Stimulated activated naive CD4-positive, alpha-beta T cell (primary cell): ENCODE data around the gene LONP2.
"Not testable (repeated sequence)": the region's sequence is repeated elsewhere in the genome, so short reads cannot be mapped to it uniquely, and the experiment has no call there.

Source experiments
- DNase-seq, 6 experiments: peaks; one replicate each; lab custom pipeline; 2025; lab: John Stamatoyannopoulos, UW

Gene LONP2

DNA sequence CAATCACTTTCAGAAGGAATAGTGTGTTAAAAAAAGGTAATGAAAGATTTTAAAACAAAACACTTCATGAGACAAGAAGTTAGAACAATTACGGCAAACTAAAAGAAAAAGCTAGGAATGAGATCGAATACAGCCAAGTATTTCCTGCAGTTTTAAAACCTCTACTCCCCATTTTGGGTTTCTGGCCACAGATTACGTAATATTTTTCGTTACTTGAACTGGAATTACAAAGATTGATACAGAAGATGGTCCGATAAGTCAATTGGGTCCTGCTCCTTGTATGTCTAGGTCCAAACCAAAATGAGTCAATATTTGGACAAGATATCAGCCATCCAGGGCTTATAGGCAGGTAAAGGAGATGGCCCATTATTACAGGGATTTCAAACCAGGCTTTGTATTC lies 88.9 kb downstream of the LONP2 start:
- no peak for DNase-seq

DNA sequence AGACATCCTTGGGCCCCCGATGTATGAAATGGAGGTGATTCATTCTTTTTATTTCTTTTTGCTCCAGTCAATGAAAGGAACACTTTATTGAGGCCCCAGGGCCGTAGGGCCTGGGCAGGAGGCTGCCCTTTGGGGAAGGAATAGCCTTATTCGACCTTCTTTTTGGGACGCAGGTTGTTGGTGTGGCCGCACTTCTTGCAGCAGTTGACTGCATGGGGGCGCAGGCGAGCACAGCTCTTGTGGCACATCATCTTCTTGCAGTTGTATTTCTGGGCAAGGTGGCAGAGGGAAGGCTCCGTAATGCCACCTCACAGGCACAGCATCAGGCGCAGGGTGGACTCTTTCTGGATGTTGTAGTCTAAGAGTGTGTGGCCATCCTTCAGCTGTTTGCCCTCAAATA lies 90.2 kb downstream of the LONP2 start:
- DNase-seq: no peak

DNA sequence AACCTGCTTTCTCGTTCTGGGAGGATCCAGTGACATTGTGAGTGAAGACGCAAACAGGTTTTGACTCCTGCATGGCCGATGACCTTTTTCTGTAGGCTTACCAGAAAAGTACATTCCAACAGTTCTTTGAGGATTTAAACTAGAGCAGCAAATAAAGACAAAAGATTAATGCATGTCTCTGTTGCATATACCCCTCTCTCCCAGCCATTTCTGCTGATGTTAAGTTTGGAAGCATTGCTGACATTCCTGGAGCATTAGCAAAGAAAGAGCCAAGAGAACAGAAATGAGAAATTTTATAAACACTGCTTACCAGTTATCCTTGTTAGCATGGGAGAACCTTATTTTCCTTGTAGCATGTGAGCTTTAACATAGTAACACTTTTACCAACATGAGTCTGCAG lies 91.9 kb downstream of the LONP2 start:
- no peak for DNase-seq

DNA sequence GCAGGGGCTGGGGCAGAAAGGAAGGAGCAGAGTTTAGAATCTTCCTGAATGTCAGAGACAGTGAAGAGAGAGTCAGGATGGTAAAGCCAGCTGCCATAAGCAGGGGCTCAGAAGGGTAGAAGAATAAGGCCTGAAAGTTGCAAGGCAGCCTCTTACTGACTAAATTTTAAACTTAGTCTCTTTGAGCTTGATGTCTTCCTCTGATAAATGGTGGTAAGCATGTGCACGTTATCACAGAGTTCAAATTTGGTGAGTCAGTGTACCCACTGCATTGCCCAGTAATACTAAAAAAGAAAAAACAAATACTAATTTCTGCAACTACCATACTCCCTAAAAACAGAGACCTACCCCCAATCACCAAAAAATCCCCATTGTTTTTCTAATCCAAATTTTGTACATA lies 96.0 kb downstream of the LONP2 start:
- DNase-seq: no peak

DNA sequence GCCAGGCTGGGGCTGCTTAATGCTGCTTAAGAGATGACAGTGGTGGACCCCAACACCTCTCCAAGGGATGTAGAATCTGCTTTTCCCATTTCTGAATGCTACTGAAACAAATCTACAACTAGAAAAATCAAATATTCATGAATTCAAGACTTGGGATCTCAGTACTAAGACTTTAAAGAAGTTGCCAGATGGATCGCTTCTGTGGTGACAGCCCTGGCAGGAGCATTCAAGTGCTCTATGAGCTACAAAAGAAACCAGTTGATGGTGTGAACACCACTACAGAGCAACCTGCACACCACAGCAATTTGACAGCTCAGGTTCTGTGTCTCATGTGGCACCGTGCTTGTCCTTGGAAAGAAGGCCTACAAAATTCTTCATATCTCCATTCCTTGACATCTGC lies 98.5 kb downstream of the LONP2 start:
- DNase-seq: no peak

DNA sequence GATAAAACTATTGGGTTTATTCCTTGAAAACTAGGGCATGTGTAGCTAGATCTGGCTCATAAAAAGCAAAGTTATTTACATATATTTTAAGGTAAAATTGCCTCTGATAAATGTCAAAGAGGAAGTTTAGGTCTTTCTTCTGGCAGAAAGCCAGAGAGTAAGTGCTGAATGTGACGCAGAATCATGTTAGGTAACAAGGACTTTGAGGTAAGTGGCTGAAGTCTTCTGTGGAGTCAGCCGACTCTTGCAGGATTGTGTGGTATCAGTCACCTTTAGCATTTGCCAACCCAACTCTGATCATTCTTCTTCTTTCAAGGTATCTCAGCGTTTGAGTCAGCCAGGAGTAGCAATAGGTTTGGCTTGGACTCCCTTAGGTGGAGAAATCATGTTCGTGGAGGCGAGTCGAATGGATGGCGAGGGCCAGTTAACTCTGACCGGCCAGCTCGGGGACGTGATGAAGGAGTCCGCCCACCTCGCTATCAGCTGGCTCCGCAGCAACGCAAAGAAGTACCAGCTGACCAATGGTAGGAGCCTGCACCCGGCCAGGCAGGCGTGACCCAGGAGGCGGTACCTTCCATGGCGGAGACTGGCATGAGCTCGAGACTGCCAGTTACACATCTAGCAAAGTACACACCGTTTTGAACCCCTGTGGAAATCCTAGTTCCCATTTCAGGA lies 103.2 kb downstream of the LONP2 start:
- peak in 3 of 6 experiments; percentile 29 to 60 (median 39) for DNase-seq

DNA sequence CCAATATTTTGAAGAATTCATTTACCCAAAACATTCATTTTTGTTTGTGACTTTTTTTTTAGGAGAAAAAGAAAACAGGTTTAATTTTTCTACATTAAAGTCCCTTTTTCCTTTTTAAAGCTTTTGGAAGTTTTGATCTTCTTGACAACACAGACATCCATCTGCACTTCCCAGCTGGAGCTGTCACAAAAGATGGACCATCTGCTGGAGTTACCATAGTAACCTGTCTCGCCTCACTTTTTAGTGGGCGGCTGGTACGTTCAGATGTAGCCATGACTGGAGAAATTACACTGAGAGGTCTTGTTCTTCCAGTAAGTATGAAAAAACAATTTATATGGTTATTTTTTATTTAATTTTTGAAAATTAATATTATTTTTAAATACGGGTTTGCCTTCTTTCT lies 103.9 kb downstream of the LONP2 start:
- no peak for DNase-seq

DNA sequence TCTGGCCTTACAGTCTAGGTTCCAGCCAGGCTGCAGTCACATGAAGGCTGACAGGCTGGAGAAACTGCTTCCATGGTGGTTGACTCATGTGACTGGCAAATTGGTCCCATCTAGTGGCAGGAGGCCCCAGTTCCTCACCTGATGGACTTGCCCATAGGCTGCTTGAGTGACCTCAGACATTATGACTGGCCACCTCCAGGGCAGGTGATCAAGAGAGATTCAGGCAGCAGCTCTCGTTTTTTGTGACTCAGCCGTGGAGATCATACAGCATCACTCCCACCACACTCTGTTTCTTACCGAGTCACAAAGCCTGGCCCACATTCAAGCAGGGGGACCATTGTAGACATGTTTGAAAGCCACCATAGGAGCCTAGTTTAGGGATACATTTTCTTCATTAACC lies 106.6 kb downstream of the LONP2 start:
- DNase-seq: no peak

DNA sequence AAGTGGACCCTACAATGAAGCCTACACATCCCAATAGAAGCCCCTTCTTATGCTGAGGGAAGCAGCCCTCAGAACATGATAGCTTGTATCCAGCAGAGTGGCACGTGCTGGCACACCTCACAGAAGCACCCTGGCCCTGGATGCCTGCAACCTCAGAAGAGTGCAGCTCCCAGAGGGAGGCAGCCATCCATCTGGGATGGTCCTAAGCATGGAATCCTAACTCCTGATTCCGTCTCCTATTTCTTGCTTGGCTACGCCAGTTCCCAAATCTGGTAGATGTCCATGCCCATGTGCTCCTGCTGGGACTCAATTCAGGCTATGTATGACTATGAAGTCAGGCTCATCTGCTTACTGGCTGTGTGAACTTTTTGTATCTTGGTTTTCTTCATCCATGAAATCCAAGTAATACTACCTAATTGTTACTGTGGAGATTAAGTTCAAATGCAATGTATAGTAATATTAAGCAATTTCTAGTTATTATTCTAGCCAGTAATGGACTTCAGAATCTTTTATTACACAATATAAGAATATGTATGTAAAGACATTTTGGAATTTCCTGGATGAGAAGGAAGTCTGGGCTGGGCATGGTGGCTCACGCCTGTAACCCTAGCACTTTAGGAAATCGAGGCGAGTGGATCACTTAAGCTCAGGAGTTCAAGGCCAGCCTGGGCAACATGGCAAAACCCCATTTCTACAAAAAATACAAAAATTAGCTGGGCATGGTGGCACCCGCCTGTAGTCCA lies 108.7 kb downstream of the LONP2 start:
- no peak for DNase-seq

DNA sequence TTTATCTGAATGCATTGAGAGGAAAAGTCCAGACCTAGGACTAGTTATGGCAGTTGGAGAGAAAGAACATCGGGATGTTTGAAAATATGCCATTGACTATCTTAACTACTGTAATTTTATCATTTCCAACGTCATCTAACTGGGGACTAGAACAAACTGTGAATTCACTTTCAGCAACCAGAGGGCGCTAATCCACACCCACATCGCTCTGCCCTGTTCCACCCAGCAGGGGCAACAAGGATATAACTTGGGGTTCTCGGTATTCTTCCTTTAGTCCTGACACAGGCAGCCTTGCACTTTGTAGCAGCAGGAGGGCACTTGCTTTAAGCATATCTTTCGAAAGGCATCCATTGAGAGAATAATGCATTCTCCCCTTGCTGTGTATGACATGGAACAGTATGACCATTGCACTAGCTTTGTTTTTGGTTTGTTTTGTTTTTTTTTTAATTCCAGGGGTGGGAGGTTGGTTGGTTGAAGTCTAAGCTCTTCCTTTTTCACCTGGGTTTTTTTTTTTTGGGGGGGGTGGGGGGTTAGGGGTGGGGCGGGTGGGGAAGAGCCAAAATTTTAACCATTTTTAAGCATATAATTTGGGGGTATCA lies 109.6 kb downstream of the LONP2 start:
- DNase-seq: peak; percentile 22 to 75 (median 64)

DNA sequence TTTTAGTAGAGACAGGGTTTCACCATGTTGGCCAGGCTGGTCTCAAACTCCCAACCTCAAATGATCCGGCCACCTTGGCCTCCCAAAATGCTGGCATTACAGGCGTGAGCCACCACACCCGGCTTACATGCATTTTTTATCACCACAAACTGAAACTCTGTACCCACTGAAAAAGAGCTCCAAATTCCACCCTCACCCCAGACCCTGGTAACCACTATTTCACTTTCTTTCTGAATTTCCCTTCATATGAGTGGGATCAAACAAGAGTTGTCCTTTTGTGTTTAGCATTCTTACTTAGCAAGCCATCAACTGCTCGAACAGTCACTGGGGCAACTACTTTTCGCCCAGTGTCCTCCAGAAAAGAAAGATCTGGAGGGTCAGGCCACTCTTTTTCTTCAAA lies 110.3 kb downstream of the LONP2 start:
- not testable (repeated sequence) for DNase-seq

DNA sequence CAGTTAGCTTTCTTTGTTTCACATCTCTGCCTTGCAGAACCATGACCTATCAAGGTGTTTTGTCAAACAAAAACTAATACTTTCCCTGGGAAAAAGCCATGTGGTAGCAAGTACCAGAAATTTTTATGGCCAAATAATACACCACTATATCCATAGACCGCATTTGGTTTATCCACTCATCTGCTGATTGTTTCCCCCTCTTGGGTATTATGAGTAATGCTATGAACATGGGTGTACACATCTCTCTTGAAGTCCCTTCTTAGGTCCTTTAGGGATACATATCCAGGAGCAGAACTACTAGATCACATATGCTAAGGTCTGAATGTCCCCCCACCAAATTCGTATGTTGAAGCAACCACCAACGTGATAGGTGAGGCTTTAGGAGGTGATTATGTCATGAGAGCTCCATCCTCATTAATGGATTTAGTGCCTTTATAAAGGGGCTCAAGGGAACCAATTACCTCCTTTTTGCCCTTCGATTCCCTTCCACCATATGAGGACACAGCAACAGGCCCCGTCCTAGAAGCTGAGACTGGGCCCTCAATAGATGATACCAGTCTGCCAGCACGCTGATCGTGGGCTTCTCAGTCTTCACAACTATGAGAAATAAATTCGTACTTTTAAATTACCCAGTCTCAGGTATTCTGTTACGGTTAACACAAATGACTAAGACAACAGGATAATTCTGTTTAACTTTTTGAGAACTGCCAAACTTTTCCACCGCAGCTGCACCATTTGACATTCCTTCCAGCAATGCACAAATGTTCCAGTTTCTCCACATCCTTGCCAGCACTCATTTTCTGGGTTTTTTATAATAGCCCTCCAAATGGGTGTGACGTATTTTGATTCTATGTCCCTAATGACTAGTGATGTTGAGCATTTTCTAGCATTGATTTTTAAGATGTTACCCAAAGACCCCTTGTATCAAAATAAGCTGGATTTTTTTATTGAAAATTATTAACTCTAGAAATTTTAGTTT lies 111.1 kb downstream of the LONP2 start:
- DNase-seq: no peak

DNA sequence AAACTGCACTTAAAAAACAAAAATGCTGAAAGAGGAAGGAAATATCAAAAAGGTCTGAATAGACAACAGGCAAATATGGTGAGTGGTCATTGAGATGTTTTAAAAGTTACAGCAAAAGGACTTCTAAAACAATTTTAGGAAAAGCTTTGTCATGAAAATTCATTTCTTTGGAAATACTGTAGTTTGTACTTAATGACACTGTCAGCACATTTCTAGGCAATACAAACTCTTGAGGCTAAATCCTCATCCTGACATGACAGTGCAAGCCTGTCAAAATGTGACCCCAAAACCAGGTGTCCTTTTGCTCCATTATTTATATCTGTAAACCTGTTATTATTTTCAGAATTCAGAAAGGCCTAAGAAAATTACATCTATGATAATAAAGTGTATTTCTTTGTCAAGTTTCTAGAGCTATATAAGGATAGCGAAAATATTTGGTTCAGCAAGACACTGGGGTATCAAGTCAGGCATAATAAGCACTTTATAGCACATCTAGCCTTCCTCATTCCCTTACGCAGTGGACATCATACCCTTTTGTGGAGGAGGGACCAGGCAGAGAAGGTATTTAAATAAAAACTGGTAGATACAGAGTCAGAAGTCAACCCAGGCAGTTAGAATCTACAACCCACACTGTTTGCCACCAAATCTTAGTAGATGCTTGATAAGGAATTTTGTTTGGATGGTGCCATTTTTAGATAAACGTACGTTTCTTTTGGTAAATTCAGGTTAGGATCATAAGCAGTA lies 112.7 kb downstream of the LONP2 start:
- no peak for DNase-seq

DNA sequence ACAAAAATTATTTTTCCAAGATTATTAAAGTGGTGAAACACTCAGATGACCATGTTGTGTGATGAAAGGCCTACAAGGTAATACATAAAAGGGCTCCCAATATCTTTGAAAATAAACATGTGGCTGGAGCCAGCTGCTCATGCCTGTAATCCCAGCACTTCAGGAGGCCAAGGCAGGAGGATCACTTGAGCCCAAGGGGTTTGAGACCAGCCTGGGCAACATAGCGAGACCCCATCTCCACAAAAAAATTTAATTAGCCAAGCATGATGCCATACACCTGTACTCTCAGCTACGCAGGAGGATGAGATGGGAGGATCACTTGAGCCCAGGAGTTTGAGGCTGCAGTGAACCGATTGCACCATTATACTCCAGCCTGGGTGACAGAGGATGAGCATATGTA lies 114.3 kb downstream of the LONP2 start:
- no peak for DNase-seq

DNA sequence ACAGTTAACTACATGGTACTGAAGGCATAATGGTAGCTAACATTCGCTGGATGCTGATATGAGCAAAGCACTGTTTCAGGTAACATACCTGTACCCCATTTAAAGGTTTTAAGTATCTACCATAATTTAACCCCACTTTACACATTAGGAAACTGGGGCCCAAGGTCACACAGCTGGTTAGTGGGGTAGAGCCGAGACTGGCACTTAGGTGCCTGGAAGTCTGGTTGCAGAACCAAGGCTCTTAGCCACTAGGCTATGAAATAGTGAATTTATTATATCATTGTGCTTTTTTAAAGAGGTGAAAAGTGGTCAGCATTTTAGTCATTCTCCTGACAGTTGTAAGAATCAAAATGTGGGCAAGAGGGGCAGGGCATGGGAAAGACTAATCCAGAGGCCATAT lies 115.9 kb downstream of the LONP2 start:
- DNase-seq: no peak

DNA sequence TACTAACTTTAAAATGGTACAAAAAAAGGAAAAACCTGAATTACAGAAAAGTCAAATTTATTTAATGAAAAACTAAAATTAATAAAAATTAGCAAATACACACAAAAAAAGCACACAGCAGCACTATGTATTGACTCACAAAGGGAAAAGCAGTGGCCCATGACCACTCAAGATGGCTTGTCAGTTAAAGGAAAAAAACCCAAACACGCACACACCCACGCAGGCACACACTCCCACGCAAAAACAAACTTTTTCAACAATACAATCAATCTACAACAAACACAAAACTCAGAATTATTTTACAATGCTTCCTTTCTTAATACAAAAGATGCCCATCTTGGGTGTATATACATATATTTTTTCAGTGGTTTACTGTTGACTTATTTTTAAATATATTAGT lies 116.9 kb downstream of the LONP2 start:
- no peak for DNase-seq

DNA sequence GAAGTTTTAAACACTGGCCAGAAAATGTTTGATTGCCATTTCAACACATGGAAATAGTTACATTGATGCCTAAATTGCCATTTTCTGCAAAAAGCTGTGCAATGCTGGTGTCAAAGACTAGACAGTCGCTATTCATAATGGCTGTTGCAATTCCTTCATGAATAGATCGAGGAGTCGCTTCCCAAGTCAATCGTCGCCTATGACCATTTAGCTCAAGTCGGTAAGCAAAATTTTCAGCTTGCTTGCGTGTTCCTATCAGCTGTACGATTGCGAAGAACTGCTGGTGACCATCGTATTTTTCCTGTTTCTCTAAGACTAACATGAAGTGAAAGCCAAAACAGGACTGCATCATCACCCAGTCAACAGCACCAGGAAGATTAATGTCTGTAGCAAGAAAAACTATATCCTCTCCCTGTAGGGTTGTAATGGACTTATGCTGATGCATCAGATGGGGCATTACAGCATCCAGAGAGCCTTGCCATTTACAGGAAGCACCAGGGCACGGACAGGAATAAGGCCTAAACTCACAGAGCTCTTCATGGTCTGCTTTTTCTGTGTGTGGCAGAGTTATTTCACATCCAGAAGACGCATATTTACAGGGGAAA lies 117.5 kb downstream of the LONP2 start:
- DNase-seq: no peak

DNA sequence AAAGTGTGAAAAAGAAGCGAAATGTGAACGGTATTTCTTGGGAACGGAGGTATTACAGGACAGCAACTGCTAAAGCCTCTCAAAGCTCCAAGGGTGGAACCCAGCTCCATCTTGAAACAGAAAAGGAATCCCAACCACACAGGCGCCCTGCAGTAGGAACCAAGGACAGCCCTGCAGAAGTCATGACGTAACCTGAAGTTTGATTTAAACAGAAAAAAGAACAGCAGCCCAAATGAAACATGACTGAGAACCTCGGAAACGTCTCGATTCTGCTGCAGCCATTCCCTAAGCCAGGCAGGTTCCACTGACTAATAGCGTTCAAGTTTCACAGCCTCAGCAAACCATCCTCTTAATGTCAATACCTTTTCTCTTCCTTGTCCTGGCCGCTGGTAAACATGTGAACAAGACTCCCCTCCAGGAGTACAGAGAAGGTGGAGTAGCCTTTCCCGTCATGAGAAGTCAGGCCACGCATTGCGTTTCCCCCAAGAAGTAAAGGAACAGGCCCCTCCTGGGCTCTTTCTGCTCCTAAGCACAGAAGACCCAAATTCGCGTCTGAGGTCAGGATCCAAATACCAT lies 121.0 kb downstream of the LONP2 start:
- DNase-seq: no peak

DNA sequence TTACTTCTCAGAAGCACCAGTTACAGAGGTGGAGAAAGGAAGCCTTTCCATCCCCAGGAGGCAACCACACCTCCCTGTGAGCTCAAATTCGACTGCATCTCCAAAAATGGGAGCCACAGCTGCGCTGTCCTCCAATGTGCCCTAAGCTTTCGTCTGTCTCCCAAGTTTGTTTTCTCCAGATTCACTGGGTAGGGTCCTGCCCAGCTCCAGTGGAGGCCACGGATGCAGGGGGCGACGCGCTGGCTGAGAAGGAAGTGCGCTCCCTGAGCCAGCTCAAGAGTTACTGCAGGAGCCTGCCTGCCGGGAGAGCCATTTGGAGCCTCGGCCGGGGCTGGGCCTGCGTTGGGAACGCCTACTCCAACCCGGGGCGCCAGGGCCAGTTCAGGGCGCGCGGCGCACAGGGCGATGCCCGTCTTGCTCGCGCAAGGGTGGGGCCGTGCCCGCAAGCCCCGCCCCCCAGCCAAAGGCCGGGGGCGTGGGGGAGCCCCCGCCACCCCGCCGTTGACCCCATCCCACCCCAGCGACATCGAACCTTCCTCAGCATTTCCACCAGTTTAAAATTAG lies 121.6 kb downstream of the LONP2 start:
- peak; percentile 49 to 83 (median 65) for DNase-seq
